ENCODE results near the gene ASPG.

- no peak for TF ChIP-seq CTCF (IDR thresholded peaks at IDR 0.05)
- TF ChIP-seq TEAD4 (CRISPR knock-in tag; IDR thresholded peaks at IDR 0.05): no peak
- TF ChIP-seq ESRRA (CRISPR knock-in tag; IDR thresholded peaks at IDR 0.05; ENCODE audit: borderline replicate concordance): no peak
- TF ChIP-seq E2F4 (CRISPR knock-in tag; IDR thresholded peaks at IDR 0.05; ENCODE audit: borderline replicate concordance, low read depth): no peak
- TF ChIP-seq CBFB (CRISPR knock-in tag; IDR thresholded peaks at IDR 0.05; ENCODE audit: low read depth): no peak
- no peak for TF ChIP-seq STAT6 (CRISPR knock-in tag; conservative IDR thresholded peaks at IDR 0.05; ENCODE audit: low read depth)
- no peak for TF ChIP-seq EMX1 (CRISPR knock-in tag; IDR thresholded peaks at IDR 0.05)
- TF ChIP-seq PREB (CRISPR knock-in tag; IDR thresholded peaks at IDR 0.05; ENCODE audit: borderline replicate concordance): no peak
- TF ChIP-seq NFYB (CRISPR knock-in tag; conservative IDR thresholded peaks at IDR 0.05; ENCODE audit: low read depth): no peak
- no peak for TF ChIP-seq SP1 (CRISPR knock-in tag; conservative IDR thresholded peaks at IDR 0.05)
- TF ChIP-seq ATF2 (CRISPR knock-in tag; IDR thresholded peaks at IDR 0.05; ENCODE audit: borderline replicate concordance, low read depth): no peak
- no peak for TF ChIP-seq CREB1 (CRISPR knock-in tag; IDR thresholded peaks at IDR 0.05)
Observed at GRCh38 chr14:104146651-104147345, 61.3 kb downstream of the ASPG start.
